GM23338 (cell line): ENCODE results near the gene RFFL. TPM values are rescaled to one million over a fixed set of nuclear protein-coding genes. Genes with fewer than 3 reads are reported as not detected.

Source experiments
- ATAC-seq: fragments of 200-7000 bp; cut with Tn5 transposase; 3 replicates; pipeline ENCODE4 v1.9.1; 2020
- DNase-seq: peaks from one replicate; pipeline ENCODE4 v3.0.0-alpha.2; 2015; ENCODE audit warnings: low spot score
- H2AFZ ChIP-seq: fragments of 200-600 bp; sonication (generic); 2 replicates; pipeline ENCODE4 v1.8.0; 2016; ENCODE audit warnings: antibody characterized with exemption, mild to moderate bottlenecking, moderate library complexity
- H3F3A ChIP-seq: fragments of 200-600 bp; sonication (generic); replicated peaks from 2 replicates; pipeline ENCODE4 v1.8.0; 2017; ENCODE audit warnings: antibody characterized with exemption, mixed run types, low read depth
- H3K27ac ChIP-seq: fragments of 200-600 bp; sonication (generic); 2 replicates; pipeline ENCODE4 v1.6.1; 2016; ENCODE audit warnings: low read depth
- H3K27me3 ChIP-seq: fragments of 200-600 bp; sonication (generic); 2 replicates; pipeline ENCODE4 v1.8.0; 2016; ENCODE audit warnings: mild to moderate bottlenecking, mixed run types, moderate library complexity; ENCODE audit not compliant: insufficient read depth
- H3K36me3 ChIP-seq: fragments of 200-600 bp; sonication (generic); 2 replicates; pipeline ENCODE4 v1.8.0; 2016; ENCODE audit warnings: mild to moderate bottlenecking; ENCODE audit not compliant: insufficient read depth
- H3K4me1 ChIP-seq: fragments of 200-600 bp; sonication (generic); 2 replicates; pipeline ENCODE4 v1.8.0; 2016; ENCODE audit warnings: mild to moderate bottlenecking, moderate library complexity; ENCODE audit not compliant: insufficient read depth
- H3K4me2 ChIP-seq: fragments of 200-600 bp; sonication (generic); 2 replicates; pipeline ENCODE4 v1.7.1; 2017; ENCODE audit warnings: mixed run types
- H3K4me3 ChIP-seq: fragments of 200-600 bp; sonication (generic); 2 replicates; pipeline ENCODE4 v1.6.1; 2016; ENCODE audit warnings: mixed run types
- H3K79me2 ChIP-seq: fragments of 200-600 bp; sonication (generic); replicated peaks from 2 replicates; pipeline ENCODE4 v1.8.0; 2017; ENCODE audit warnings: mild to moderate bottlenecking; ENCODE audit not compliant: insufficient read depth
- H3K9me2 ChIP-seq: fragments of 200-600 bp; sonication (generic); 2 replicates; pipeline ENCODE4 v1.8.0; 2017; ENCODE audit not compliant: insufficient read depth
- H4K20me1 ChIP-seq: fragments of 200-600 bp; sonication (generic); replicated peaks from 2 replicates; pipeline ENCODE4 v1.8.0; 2017; ENCODE audit warnings: mild to moderate bottlenecking; ENCODE audit not compliant: insufficient read depth
- H3K27ac Mint-ChIP-seq: 2 replicates; pipeline ENCODE4 v1.8.0; 2020; ENCODE audit warnings: inconsistent platforms, mild to moderate bottlenecking, moderate library complexity, mixed read lengths
- H3K27me3 Mint-ChIP-seq: 3 replicates; pipeline ENCODE4 v1.8.0; 2022; ENCODE audit warnings: low read depth, mild to moderate bottlenecking, moderate library complexity, mixed read lengths, inconsistent platforms; ENCODE audit not compliant: insufficient read depth, poor library complexity
- H3K36me3 Mint-ChIP-seq: 3 replicates; pipeline ENCODE4 v1.8.0; 2021; ENCODE audit warnings: low read depth, mild to moderate bottlenecking, inconsistent platforms, moderate library complexity, mixed read lengths
- H3K4me1 Mint-ChIP-seq: 3 replicates; pipeline ENCODE4 v1.8.0; 2020; ENCODE audit warnings: mild to moderate bottlenecking, inconsistent platforms, mixed read lengths
- H3K4me3 Mint-ChIP-seq: 3 replicates; pipeline ENCODE4 v1.8.0; 2021; ENCODE audit warnings: moderate library complexity, mild to moderate bottlenecking, inconsistent platforms, mixed read lengths
- H3K9me3 Mint-ChIP-seq: 3 replicates; pipeline ENCODE4 v1.8.0; 2020; ENCODE audit warnings: moderate library complexity, mild to moderate bottlenecking, inconsistent platforms, mixed read lengths
- CTCF ChIP-seq, 2 experiments: fragments of 200-600 bp in 1 of 2; sonication (generic) in 1 of 2; conservative IDR thresholded peaks; 2 replicates each; pipeline versions ENCODE4 v1.5.1 to v1.6.1; 2016 to 2017; ENCODE audit warnings: antibody characterized with exemption in 2 of 2, low read depth in 2 of 2, mild to moderate bottlenecking in 2 of 2, moderate library complexity in 1 of 2
- ETS1 ChIP-seq: IDR thresholded peaks from 2 replicates; pipeline ENCODE4 v1.6.1; 2016; ENCODE audit warnings: antibody characterized with exemption
- EZH2 ChIP-seq: fragments of 200-600 bp; sonication (generic); IDR thresholded peaks from one replicate; pipeline ENCODE4 v1.8.0; 2017; ENCODE audit warnings: antibody characterized with exemption, mild to moderate bottlenecking, low read depth; ENCODE audit not compliant: unreplicated experiment
- JUNB ChIP-seq: IDR thresholded peaks from one replicate; pipeline ENCODE4 v1.6.1; 2016; ENCODE audit warnings: antibody characterized with exemption; ENCODE audit not compliant: unreplicated experiment
- POLR2AphosphoS5 ChIP-seq: IDR thresholded peaks from 2 replicates; pipeline ENCODE4 v1.6.1; 2016; ENCODE audit warnings: antibody characterized with exemption, low read depth
- ZNF114 ChIP-seq: fragments of 250-450 bp; sonication (Bioruptor Pico); IDR thresholded peaks from 2 replicates; pipeline ENCODE4 v1.5.0; 2020; ENCODE audit warnings: mild to moderate bottlenecking, moderate library complexity
- ZNF462 ChIP-seq: fragments of 250-450 bp; sonication (Bioruptor Pico); IDR thresholded peaks from 2 replicates; pipeline ENCODE4 v1.5.0; 2020; ENCODE audit warnings: mild to moderate bottlenecking, moderate library complexity
- polyA plus RNA-seq: library from polyadenylated mRNA; unstranded; fragments of >200 nt; fragmentation: Nextera tagmentation; extraction: Ambion mirVana; gene quantifications from 2 replicates; pipeline ENCODE4 v1.2.1, GENCODE V29; 2016
- total RNA-seq: library from RNA; depleted of rRNA; stranded (reverse); fragments of >200 nt; shearing (Covaris generic); gene quantifications from 2 replicates; pipeline ENCODE4 v1.2.3, GENCODE V29; 2014

RFFL gene
- total and polyA plus RNA-seq, 2 experiments from 2014 or later, result 4.1 to 22.2 TPM

- Mint-ChIP-seq H3K4me1 (peaks cover 5% of the 10 kb centered on the region; the same call in 1 of the 3 replicates), H3K4me3 (no peak overlapping the region), H3K9me3 (no peaks in the 10 kb centered on the region), H3K27ac (no peak overlapping the region), H3K36me3 (no peaks in the 10 kb centered on the region), H3K27me3 (peaks cover 3% of the 10 kb centered on the region)
- ATAC-seq (no peak), DNase-seq (no peak)
- Histone ChIP-seq H3F3A (no peaks in the 10 kb centered on the region), H3K27me3 (no peaks in the 10 kb centered on the region), H3K4me2 (no peak overlapping the region), H3K36me3 (no peaks in the 10 kb centered on the region), H3K4me3 (no peak overlapping the region), H2AFZ (no peak overlapping the region), H3K79me2 (no peaks in the 10 kb centered on the region), H3K9me2 (no peaks in the 10 kb centered on the region), H3K4me1 (no peaks in the 10 kb centered on the region), H3K27ac (no peak overlapping the region), H4K20me1 (no peaks in the 10 kb centered on the region; the same call in 1 of the 2 replicates)
- no peak for TF ChIP-seq ETS1
- no peak for TF ChIP-seq EZH2
- no peak for TF ChIP-seq ZNF462
- no peak for TF ChIP-seq POLR2AphosphoS5
- TF ChIP-seq ZNF114 (CRISPR knock-in tag), result no peak
- no peak for TF ChIP-seq CTCF (conservative IDR thresholded peaks at IDR 0.05; ENCODE audit: low read depth in 2 of 2)
- TF ChIP-seq JUNB, result no peak
Measured at GRCh38 chr17:35023538-35023937, 40.0 kb downstream of the RFFL start.
